NCI-H2196 (cell line): ENCODE measurements around the gene SPIN1.
"Not testable (repeated sequence)": the region's sequence is repeated elsewhere in the genome, so short reads cannot be mapped to it uniquely, and the experiment has no call there.

ENCODE experiments used
- DNase-seq: peaks from one replicate; lab custom pipeline; 2025; ENCODE audit not compliant: unreplicated experiment; lab: John Stamatoyannopoulos, UW

The SPIN1 gene

DNA sequence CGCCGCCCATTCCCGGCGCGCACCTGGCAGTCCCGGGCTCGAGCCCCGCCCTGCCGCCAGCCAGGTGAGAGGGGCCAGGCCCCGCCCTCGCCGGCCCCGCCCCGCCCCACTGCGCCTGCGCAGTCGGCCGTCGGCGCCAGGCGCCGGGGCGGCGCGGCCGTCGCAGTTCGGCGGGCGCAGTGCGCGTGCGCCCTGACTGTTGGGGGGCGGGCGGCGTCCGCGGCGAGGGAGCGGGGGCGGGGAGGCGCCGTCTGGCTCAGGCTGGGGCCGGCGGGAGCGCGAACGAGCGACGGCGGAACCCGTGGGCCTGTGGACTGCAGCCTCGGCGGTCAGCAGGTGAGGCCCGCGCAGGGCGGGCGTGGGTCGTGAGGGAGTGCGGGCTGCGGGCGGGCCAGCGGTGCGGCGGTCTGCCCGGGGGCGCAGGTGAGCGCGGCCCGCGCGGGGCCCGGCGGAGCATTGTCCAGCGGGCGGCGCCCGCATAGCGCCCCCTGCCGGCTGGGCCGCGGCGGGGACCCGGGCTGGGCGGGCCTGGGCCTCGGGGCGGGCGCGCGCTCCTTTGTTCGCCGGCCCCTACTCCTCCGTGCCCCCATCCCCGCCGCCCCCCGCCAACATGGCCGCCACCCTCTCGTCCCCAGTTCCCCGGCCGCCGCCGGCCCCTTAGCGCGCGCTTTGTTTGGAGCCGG is at the start of gene SPIN1:
Gene SPIN1 (plus strand): TSS at position 242 of the 683 bp plus-strand sequence. CDS start 38,096 bp downstream, outside the sequence.
- DNase-seq: peak; percentile 85

- no peak for DNase-seq
These were observed 48.9 kb upstream of the SPIN1 start for GRCh38 chr9:88339317-88339716.

- DNase-seq: no peak
These were observed 46.0 kb upstream of the SPIN1 start for GRCh38 chr9:88342246-88342645.

GRCh38 chr9:88344013-88344412 is 44.2 kb upstream of the SPIN1 start:
- no peak for DNase-seq

DNA sequence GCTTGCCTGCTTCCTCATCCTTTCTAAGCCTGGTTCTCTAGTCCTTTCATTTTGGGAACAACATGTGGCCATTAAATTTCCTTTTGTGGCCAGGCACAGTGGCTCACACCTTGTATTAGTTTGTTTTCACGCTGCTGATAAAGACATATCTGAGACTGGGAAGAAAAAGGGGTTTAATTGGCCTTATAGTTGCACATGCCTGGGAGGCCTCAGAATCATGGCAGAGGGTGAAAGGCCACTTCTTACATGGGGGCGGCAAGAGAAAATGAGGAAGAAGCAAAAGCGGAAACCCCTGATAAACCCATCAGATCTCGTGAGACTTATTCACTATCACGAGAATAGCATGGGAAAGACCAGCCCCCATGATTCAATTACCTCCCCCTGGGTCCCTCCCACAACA is 37.9 kb upstream of the SPIN1 start:
- not testable (repeated sequence) for DNase-seq

- DNase-seq: no peak
These were observed 33.1 kb upstream of the SPIN1 start for GRCh38 chr9:88355166-88355565.

DNA sequence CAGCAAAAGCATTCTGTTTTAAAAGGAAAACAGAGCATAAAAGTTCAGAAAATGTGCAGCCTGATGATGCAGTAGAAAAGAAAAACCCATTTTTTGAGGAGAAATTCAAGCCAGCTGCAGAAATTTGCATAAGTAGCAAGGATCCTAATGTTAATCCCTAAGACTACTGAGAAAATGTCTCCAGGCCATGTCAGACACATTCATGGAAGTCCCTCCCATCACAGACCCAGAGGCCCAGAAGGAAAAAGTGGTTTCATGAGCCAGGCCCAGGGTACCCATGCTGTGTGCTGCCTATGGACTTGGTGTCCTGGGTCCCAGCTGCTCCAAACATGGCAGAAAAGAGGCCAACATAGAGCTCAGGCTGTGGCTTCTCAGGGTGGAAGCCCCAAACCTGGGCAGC is 31.0 kb upstream of the SPIN1 start:
- DNase-seq: not testable (repeated sequence)

GRCh38 chr9:88358723-88359122 is 29.5 kb upstream of the SPIN1 start:
- DNase-seq: no peak

GRCh38 chr9:88359974-88360373 is 28.3 kb upstream of the SPIN1 start:
- DNase-seq: no peak

DNA sequence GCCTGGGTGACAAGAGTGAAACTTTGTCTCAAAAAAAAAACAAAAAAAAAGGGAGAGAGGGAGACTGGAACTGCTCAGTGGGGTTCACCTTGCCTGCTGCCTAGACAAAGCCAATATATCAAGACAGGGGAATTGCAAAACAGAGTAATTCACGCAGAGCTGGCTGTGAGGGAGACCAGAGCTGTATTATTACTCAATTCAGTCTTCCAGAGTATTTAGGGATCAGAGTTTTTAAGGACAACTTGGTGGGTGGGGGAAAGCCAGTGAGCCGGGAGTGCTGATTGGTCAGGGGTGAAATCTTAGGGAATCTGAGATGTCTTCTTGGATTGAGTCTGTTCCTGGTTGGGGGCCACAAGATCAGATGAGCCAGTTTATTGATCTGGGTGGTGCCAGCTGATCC is 25.6 kb upstream of the SPIN1 start:
- DNase-seq: no peak

DNA sequence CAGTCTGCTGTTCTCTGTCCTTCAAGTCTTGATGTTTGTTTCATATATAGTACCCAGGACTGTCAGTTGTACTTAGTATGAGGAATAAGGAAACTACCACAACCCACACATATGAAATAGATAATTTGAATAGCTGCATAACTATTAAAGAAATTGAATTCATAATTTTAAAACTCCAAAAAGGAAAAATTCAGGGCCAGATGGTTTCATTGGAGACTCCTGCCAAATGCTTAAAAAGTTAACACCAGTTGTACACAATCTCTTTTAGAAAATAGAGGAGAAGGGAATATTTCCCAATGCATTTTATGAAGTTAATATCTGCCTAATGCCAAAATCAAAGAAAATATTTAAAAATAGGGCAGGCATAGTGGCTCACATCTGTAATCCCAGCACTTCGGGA is 24.6 kb upstream of the SPIN1 start:
- DNase-seq: no peak

DNA sequence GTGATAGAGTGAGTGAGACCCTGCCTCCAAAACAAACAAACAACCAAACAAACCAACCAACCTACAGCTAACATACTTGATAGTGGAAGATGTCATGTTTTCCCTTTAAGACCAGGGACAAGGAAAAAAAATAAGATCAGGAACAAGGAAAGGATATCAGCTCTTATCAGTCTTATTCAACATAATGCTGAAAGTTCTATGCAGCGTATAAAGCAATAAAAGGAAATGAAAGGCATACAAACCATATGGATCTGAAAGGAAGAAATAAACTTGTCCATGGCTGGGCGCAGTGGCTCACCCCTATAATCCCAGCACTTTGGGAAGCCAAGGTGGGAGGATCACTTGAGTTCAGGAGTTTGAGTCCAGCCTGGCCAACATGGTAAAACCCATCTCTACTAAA is 23.5 kb upstream of the SPIN1 start:
- no peak for DNase-seq

- DNase-seq: no peak
These were observed 17.9 kb upstream of the SPIN1 start for GRCh38 chr9:88370346-88370745.

GRCh38 chr9:88372103-88372654 is 16.1 kb upstream of the SPIN1 start:
- DNase-seq: no peak

DNA sequence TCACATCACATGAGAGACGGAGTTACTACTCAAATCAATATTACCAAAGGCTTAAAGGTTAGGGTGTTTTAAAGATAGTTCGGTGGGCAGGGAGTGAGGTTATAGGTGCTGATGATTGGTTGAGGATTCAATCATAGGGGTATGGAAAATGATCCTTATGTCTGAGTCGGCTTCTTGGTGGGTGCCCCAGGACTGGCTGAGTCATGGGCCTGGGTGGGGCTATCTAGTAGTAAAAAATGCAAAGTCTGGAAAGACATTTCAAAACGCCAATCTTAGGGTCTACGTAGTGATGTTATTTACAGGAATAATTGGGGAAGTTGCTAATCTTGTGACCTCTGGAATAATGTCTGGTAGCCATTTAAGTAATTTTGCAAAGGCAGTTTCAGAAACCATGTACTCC is 15.2 kb upstream of the SPIN1 start:
- DNase-seq: no peak

GRCh38 chr9:88378317-88378716 is 9.9 kb upstream of the SPIN1 start:
- no peak for DNase-seq

DNA sequence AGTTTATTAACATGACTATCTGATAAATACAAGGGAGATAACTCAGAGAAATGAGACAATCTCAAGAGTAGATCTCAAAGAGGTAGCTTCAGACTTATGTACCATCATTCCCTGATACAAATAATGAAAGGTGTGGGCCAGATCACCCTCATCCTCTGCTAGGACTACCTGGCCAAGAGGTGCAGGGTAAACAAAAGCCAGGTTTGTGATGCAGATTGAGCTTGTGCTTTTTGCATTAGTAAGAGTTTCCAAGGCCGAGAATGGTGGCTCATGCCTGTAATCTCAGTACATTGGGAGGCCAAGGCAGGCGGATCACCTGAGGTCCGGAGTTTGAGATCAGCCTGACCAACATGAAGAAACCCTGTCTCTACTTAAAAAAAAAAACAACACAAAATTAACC is 8.9 kb upstream of the SPIN1 start:
- no peak for DNase-seq

DNA sequence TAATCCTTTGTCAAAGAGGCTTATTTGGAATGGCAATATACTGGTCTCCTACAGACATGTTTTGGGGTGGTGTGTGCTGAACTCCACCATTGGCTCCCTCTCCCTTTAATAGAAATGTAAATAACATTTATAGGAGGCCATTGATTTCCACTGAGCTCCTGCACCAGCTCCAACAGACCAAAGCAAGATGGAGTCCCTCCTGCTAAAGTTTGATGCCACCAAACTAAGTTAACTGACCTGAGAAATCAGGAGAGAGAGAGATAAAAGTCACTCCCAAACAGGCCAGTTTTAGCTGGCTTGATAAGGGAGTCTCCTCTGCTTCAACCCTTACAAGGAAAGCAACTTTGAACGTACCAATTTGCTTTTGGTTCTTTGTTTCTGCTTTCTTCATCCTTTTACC is 8.1 kb upstream of the SPIN1 start:
- DNase-seq: no peak

- DNase-seq: not testable (repeated sequence)
These were observed 6.9 kb upstream of the SPIN1 start for GRCh38 chr9:88381322-88381721.

DNA sequence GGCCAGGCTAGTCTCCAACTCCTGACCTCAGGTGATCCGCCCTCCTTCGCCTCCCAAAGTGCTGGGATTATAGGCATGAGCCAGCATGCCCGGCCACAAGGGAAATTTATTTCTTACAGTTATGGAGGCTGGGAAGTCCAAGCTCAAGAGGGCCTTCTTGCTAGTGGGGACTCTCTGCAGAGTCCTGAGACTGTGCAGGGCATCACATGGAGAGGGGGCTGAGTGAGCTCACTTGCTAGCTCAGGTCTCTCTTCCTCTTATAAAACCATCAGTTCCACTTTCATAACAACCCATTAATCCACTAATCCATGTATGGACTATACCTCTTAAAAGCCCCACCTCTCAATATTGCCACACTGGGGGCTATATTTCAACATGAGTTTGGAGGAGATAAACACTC is 5.1 kb upstream of the SPIN1 start:
- DNase-seq: no peak

- not testable (repeated sequence) for DNase-seq
These were observed 2.1 kb upstream of the SPIN1 start for GRCh38 chr9:88386137-88386536.

DNA sequence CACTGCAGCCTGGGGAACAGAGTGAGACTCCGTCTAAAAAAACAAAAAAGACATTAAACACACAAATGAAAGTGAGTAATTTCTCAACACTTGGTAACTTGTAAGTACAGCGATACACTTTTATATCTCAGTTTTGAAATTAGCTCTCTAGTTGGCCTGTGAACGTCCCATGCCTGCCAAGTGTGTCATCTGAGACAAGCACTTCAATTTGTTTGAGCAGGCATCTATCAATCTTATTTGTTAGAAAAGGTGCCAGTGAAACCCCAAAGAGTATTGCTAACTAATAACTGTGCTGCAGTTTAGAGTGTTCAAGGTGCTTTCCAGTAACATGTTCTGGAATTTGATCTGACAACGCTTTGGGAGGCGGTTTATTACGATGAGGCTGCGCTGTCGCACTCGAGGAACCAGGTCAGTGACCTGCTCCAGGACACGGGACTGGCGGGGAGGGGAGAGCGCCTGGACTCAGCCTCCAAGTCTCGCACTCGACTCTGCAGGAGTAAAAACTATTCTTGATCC is 1.1 kb upstream of the SPIN1 start:
- peak; percentile 79 for DNase-seq
